HCT116 (cell line): Measurements from ENCODE around the gene PPM1E. TPM values are rescaled to one million over a fixed set of nuclear protein-coding genes. Genes with fewer than 3 reads are reported as not detected.
"Not testable (repeated sequence)": the region's sequence is repeated elsewhere in the genome, so short reads cannot be mapped to it uniquely, and the experiment has no call there.

Experiments
- ATAC-seq: fragments of 200-7000 bp; cut with Tn5 transposase; 2 replicates; pipeline ENCODE4 v1.9.1; 2020; ENCODE audit warnings: mild to moderate bottlenecking, moderate library complexity
- BruUV-seq: library from RNA; stranded (reverse); fragments of 400-500 nt; replicated peaks from 2 replicates; lab custom pipeline; 2021; lab: Mats Ljungman, UMichigan
- CTCF ChIA-PET: fragments of 300-600 bp; sonication (Branson Sonifier 250); formaldehyde crosslinking; loops from one replicate; lab custom pipeline; 2021; ENCODE audit warnings: antibody characterized with exemption; lab: Charles Lee
- POLR2A ChIA-PET: fragments of 300-600, 350-600 bp; sonication (Branson Sonifier 250); formaldehyde crosslinking; loops from one replicate; lab custom pipeline; 2021; ENCODE audit warnings: antibody characterized with exemption; lab: Charles Lee
- RAD21 ChIA-PET, 2 experiments: fragments of 300-600 bp; sonication (Branson Sonifier 250); formaldehyde crosslinking; loops; one replicate each; lab custom pipeline; 2023; ENCODE audit warnings: low total read pairs in 2 of 2; ENCODE audit not compliant: uncharacterized antibody in 2 of 2, unreplicated experiment in 2 of 2, low non-redundant PET in 1 of 2; lab: Charles Lee
- DNase-seq: peaks from one replicate; pipeline ENCODE4 v3.0.0-alpha.2; 2010; ENCODE audit warnings: low read depth, low spot score
- H2AFZ ChIP-seq: fragments of 200-600 bp; shearing (Covaris generic), sonication (generic); 2 replicates; pipeline ENCODE4 v1.6.1; 2017; ENCODE audit warnings: low read depth, mixed run types, mixed read lengths, antibody characterized with exemption, low read length; ENCODE audit not compliant: poor library complexity, severe bottlenecking
- H3K27ac ChIP-seq: 2 replicates; pipeline ENCODE4 v1.5.1; 2012; ENCODE audit warnings: low read depth, low read length
- H3K27me3 ChIP-seq: fragments of 200-600 bp; sonication (generic); 2 replicates; pipeline ENCODE4 v1.6.1; 2016; ENCODE audit warnings: mixed run types, low read length, mixed read lengths; ENCODE audit not compliant: insufficient read depth
- H3K36me3 ChIP-seq, 2 experiments: fragments of 200-500 bp in 1 of 2; fragments of 200-600 bp in 1 of 2; sonication (Bioruptor generic) in 1 of 2; sonication (generic) in 1 of 2; 2 replicates each; pipeline versions ENCODE4 v1.5.1 to v1.6.1; 2014 to 2016; ENCODE audit warnings: low read length in 2 of 2, inconsistent platforms in 1 of 2, mixed read lengths in 1 of 2, mixed run types in 1 of 2; ENCODE audit not compliant: insufficient read depth in 2 of 2, control insufficient read depth in 1 of 2
- H3K4me1 ChIP-seq, 2 experiments: fragments of 200-600 bp in 1 of 2; sonication (generic) in 1 of 2; 2 replicates each; pipeline versions ENCODE4 v1.5.1 to v1.6.1; 2012 to 2017; ENCODE audit warnings: low read length in 2 of 2, inconsistent platforms in 1 of 2, mild to moderate bottlenecking in 1 of 2, mixed read lengths in 1 of 2, mixed run types in 1 of 2, moderate library complexity in 1 of 2; ENCODE audit not compliant: insufficient read depth in 2 of 2, control insufficient read depth in 1 of 2
- H3K4me2 ChIP-seq: fragments of 200-600 bp; sonication (generic); 2 replicates; pipeline ENCODE4 v1.6.1; 2017; ENCODE audit warnings: mixed run types, low read length, mixed read lengths
- H3K4me3 ChIP-seq, 2 experiments: fragments of 200-600 bp in 1 of 2; sonication (generic) in 1 of 2; replicated peaks in 1 of 2; 2 replicates each; pipeline ENCODE4 v1.5.1; 2011 to 2016; ENCODE audit warnings: low read length in 2 of 2, control low read depth in 1 of 2, low read depth in 1 of 2, mild to moderate bottlenecking in 1 of 2, mixed read lengths in 1 of 2, mixed run types in 1 of 2
- H3K79me2 ChIP-seq: fragments of 200-600 bp; sonication (generic); 2 replicates; pipeline ENCODE4 v1.6.1; 2017; ENCODE audit warnings: mild to moderate bottlenecking, mixed run types, low read length, moderate library complexity, mixed read lengths; ENCODE audit not compliant: insufficient read depth
- H3K9ac ChIP-seq: fragments of 200-600 bp; sonication (generic); 2 replicates; pipeline ENCODE4 v1.6.1; 2016; ENCODE audit warnings: low read length, mixed read lengths
- H3K9me2 ChIP-seq: fragments of 200-600 bp; sonication (generic), shearing (Covaris generic); 2 replicates; pipeline ENCODE4 v1.6.1; 2017; ENCODE audit warnings: mixed run types, mild to moderate bottlenecking, moderate library complexity; ENCODE audit not compliant: insufficient read depth
- H3K9me3 ChIP-seq, 2 experiments: fragments of 200-500 bp in 1 of 2; fragments of 200-600 bp in 1 of 2; sonication (Bioruptor generic) in 1 of 2; sonication (generic) in 1 of 2; 2 replicates each; pipeline ENCODE4 v1.6.1; 2014 to 2017; ENCODE audit warnings: low read length in 2 of 2, mixed read lengths in 2 of 2, inconsistent platforms in 1 of 2, low read depth in 1 of 2, mild to moderate bottlenecking in 1 of 2, mixed run types in 1 of 2, moderate library complexity in 1 of 2; ENCODE audit not compliant: control insufficient read depth in 1 of 2, insufficient read depth in 1 of 2
- H4K20me1 ChIP-seq: fragments of 200-600 bp; sonication (generic), shearing (Covaris generic); 2 replicates; pipeline ENCODE4 v1.6.1; 2017; ENCODE audit warnings: mixed run types, mild to moderate bottlenecking, moderate library complexity; ENCODE audit not compliant: insufficient read depth
- FOSL1 ChIP-seq: IDR thresholded peaks from 2 replicates; pipeline ENCODE4 v1.6.1; 2012; ENCODE audit warnings: low read depth
- JUND ChIP-seq: IDR thresholded peaks from 2 replicates; pipeline ENCODE4 v1.6.1; 2012
- intact Hi-C: fragments of 100-400 bp; cut with micrococcal nuclease; formaldehyde crosslinking; loops from 2 replicates; pipeline ENCODE4 v1.10.0; 2022
- total RNA-seq: library from RNA; stranded (reverse); gene quantifications from one replicate; pipeline ENCODE4 v1.2.1, GENCODE V29; 2021; ENCODE audit not compliant: unreplicated experiment

PPM1E gene
- total RNA-seq, 1 experiment from 2014 or later = 0.02 TPM

DNA sequence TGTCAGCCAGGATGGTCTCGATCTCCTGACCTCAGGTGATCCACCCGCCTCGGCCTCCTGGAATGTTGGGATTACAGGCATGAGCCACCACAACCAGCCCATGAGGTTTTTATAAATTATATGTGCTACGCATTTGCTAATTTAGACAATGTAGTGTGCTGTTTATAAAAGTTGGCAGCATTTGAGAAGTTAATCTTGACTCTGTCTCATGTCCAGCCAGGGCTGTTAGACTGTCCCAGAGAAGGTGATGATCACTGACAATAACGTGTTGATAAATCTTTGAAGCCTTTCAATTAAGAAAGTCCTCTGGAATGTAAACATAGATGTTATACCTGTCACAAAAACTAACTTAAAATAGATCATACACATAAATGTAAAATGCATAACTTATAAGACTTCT lies 82.0 kb downstream of the PPM1E start:
- ChIA-PET CTCF (no interaction called here), RAD21 (no interaction called here), POLR2A (no interaction called here)
- no peaks in the 10 kb centered on the region for H3K27me3 ChIP-seq
- no TSS peak for BruUV-seq
- no peak overlapping the region for H2AFZ ChIP-seq
- no peaks in the 10 kb centered on the region for H3K9me3 ChIP-seq
- no peaks in the 10 kb centered on the region for H3K9me2 ChIP-seq
- DNase-seq (no peak), ATAC-seq (no peak)
- H3K4me2 ChIP-seq = no peak overlapping the region
- H3K9ac ChIP-seq = no peak overlapping the region
- H3K27ac ChIP-seq = no peak overlapping the region
- no peak overlapping the region for H3K4me3 ChIP-seq
- intact Hi-C loops = no loop called here
- no peaks in the 10 kb centered on the region for H3K36me3 ChIP-seq
- TF ChIP-seq FOSL1 = no peak
- TF ChIP-seq, all 23 proteins: peak for 0
- Histone ChIP-seq H4K20me1 (no peaks in the 10 kb centered on the region), H3K4me1 (no peaks in the 10 kb centered on the region), H3K79me2 (no peaks in the 10 kb centered on the region)

DNA sequence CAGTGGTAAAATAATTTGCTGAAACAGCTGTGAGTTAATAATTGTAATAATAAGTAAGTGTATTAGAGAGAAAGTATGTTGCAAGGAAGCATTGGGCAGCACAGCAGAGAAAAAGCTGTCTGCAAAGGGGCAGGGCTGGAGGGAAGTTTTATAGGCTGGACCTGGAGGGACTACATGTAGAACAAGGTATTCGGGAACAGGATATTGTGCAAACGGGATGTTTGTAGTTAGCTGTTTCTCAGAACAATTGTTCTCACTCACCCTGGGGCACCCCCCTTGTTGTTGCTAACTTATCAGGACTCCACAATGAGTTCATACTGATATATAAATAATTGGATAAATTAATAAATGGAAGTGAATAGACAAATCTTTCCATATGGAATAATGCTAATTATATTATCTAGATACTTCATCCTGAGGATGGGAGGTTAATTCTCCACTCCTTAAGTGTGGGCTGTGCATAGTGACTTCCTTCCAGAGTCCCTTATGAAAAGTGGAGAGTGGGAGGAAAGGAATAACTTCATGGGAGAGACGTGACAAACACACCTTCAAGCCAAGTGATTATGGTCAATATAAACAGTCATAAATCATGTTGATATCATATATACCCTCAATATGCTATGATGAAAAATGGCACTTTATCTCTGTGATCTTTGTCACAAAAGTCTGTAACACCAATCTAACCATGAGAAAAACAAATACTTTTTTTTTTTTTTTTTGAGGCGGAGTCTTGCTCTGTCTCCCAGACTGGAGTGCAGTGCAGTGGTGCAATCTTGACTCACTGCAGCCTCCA lies 85.4 kb downstream of the PPM1E start:
- Histone ChIP-seq H3K9me2 (no peaks in the 10 kb centered on the region), H3K4me2 (no peak overlapping the region), H3K27ac (no peak overlapping the region), H3K4me3 (no peak overlapping the region), H3K36me3 (no peaks in the 10 kb centered on the region), H3K79me2 (no peaks in the 10 kb centered on the region), H2AFZ (no peak overlapping the region), H4K20me1 (no peaks in the 10 kb centered on the region), H3K4me1 (no peaks in the 10 kb centered on the region), H3K9me3 (no peaks in the 10 kb centered on the region), H3K27me3 (no peaks in the 10 kb centered on the region), H3K9ac (no peak overlapping the region)
- ChIA-PET POLR2A (no interaction called here), CTCF (no interaction called here), RAD21 (no interaction called here)
- intact Hi-C loops = no loop called here
- no TSS peak for BruUV-seq
- DNase-seq (no peak), ATAC-seq (no peak)
- TF ChIP-seq JUND = no peak

DNA sequence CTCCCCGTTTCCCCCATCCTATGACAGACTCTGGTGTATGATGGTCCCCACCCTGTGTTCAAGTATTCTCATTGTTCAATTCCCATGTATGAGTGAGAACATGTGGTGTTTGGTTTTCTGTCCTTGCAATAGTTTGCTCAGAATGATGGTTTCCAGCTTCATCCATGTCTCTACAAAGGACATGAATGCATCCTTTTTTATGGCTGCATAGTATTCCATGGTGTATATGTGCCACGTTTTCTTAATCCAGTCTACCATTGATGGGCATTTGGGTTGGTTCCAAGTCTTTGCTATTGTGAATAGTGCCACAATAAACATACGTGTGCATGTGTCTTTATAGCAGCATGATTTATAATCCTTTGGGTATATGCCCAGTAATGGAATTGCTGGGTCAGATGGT lies 90.8 kb downstream of the PPM1E start:
- BruUV-seq, CTCF ChIA-PET, H3K79me2 ChIP-seq, H4K20me1 ChIP-seq, H3K9ac ChIP-seq, H2AFZ ChIP-seq, H3K4me3 ChIP-seq, H3K9me3 ChIP-seq, H3K9me2 ChIP-seq, H3K27ac ChIP-seq, DNase-seq, H3K4me2 ChIP-seq, POLR2A ChIA-PET, ATAC-seq, H3K27me3 ChIP-seq, intact Hi-C loops, H3K4me1 ChIP-seq, H3K36me3 ChIP-seq, RAD21 ChIA-PET: not testable (repeated sequence)

DNA sequence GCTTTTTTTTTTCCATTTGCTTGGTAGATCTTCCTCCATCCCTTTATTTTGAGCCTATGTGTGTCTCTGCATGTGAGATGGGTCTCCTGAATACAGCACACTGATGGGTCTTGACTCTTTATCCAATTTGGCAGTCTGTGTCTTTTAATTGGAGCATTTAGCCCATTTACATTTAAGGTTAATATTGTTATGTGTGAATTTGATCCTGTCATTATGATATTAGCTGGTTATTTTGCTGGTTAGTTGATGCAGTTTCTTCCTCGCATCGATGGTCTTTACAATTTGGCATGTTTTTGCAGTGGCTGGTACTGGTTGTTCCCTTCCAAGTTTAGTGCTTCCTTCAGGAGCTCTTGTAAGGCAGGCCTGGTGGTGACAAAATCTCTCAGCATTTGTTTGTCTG lies 94.5 kb downstream of the PPM1E start:
- CTCF ChIA-PET, intact Hi-C loops, ATAC-seq, H2AFZ ChIP-seq, H3K36me3 ChIP-seq, DNase-seq, BruUV-seq, RAD21 ChIA-PET, H3K4me2 ChIP-seq, H3K27me3 ChIP-seq, POLR2A ChIA-PET, H3K4me1 ChIP-seq, H3K4me3 ChIP-seq, H3K9ac ChIP-seq, H3K9me3 ChIP-seq, H3K27ac ChIP-seq, H3K79me2 ChIP-seq, H4K20me1 ChIP-seq, H3K9me2 ChIP-seq: not testable (repeated sequence)
